Keratinocyte (primary cell): ENCODE data around the gene ZNF516. TPM values are rescaled to one million over a fixed set of nuclear protein-coding genes. Genes with fewer than 3 reads are reported as not detected.

Source experiments
- DNase-seq: peaks from one replicate; pipeline ENCODE4 v3.0.0-alpha.2; 2011; ENCODE audit warnings: low read depth, missing footprints, low spot score
- FAIRE-seq: peaks from 2 replicates; lab custom pipeline; 2011; peaks lifted over from hg19 to GRCh38; lab: Jason Lieb, UNC
- H2AFZ ChIP-seq: 2 replicates; pipeline ENCODE4 v1.6.0; 2012; ENCODE audit warnings: low read length, control low read depth, inconsistent platforms; ENCODE audit not compliant: control insufficient read depth
- H3K27ac ChIP-seq: 2 replicates; pipeline ENCODE4 v1.5.1; 2011; ENCODE audit warnings: low read length; ENCODE audit not compliant: control insufficient read depth, insufficient read depth
- H3K27me3 ChIP-seq: 3 replicates; pipeline ENCODE4 v1.6.0; 2011; ENCODE audit warnings: low read length; ENCODE audit not compliant: control insufficient read depth, insufficient read depth; ENCODE audit errors: extremely low read depth
- H3K36me3 ChIP-seq, 2 experiments: 2 replicates in 1 of 2; 3 replicates in 1 of 2; pipeline ENCODE4 v1.5.1; 2011; ENCODE audit warnings: low read length in 2 of 2, mild to moderate bottlenecking in 1 of 2; ENCODE audit not compliant: control insufficient read depth in 2 of 2, insufficient read depth in 2 of 2; ENCODE audit errors: extremely low read depth in 1 of 2
- H3K4me1 ChIP-seq: 3 replicates; pipeline ENCODE4 v1.5.1; 2011; ENCODE audit warnings: low read length; ENCODE audit not compliant: control insufficient read depth, insufficient read depth; ENCODE audit errors: extremely low read depth
- H3K4me2 ChIP-seq: 3 replicates; pipeline ENCODE4 v1.6.0; 2011; ENCODE audit warnings: low read depth, low read length; ENCODE audit not compliant: control insufficient read depth, insufficient read depth; ENCODE audit errors: extremely low read depth
- H3K4me3 ChIP-seq, 3 experiments: fragments of 200-600 bp in 1 of 3; sonication (generic) in 1 of 3; 2 replicates in 2 of 3; 3 replicates in 1 of 3; pipeline ENCODE4 v1.5.1; 2011 to 2016; ENCODE audit warnings: low read length in 3 of 3, mild to moderate bottlenecking in 3 of 3, control low read depth in 2 of 3, inconsistent platforms in 1 of 3, low read depth in 1 of 3, mixed read lengths in 1 of 3, mixed run types in 1 of 3, moderate library complexity in 1 of 3; ENCODE audit not compliant: control insufficient read depth in 2 of 3, insufficient read depth in 2 of 3; ENCODE audit errors: extremely low read depth in 1 of 3
- H3K79me2 ChIP-seq: 2 replicates; pipeline ENCODE4 v1.6.0; 2012; ENCODE audit warnings: low read length; ENCODE audit not compliant: control insufficient read depth, insufficient read depth
- H3K9ac ChIP-seq: 3 replicates; pipeline ENCODE4 v1.6.0; 2011; ENCODE audit warnings: low read length; ENCODE audit not compliant: control insufficient read depth, insufficient read depth; ENCODE audit errors: extremely low read depth
- H3K9me1 ChIP-seq: 3 replicates; pipeline ENCODE4 v1.6.0; 2011; ENCODE audit warnings: low read length; ENCODE audit not compliant: control insufficient read depth, insufficient read depth; ENCODE audit errors: extremely low read depth
- H3K9me3 ChIP-seq: 2 replicates; pipeline ENCODE4 v1.5.1; 2012; ENCODE audit warnings: low read depth, low read length; ENCODE audit not compliant: control insufficient read depth
- H4K20me1 ChIP-seq: 3 replicates; pipeline ENCODE4 v1.6.0; 2011; ENCODE audit warnings: low read length; ENCODE audit not compliant: control insufficient read depth, insufficient read depth; ENCODE audit errors: extremely low read depth
- CTCF ChIP-seq, 3 experiments: IDR thresholded peaks in 1 of 3; conservative IDR thresholded peaks in 1 of 3; optimal IDR thresholded peaks in 1 of 3; 2 replicates in 2 of 3; 3 replicates in 1 of 3; pipeline versions ENCODE3 to v1.5.1; 2011; ENCODE audit warnings: low read length in 3 of 3, mild to moderate bottlenecking in 3 of 3, moderate library complexity in 2 of 3, control low read depth in 1 of 3, inconsistent platforms in 1 of 3; ENCODE audit not compliant: insufficient read depth in 2 of 3; ENCODE audit errors: extremely low read depth in 1 of 3
- EZH2 ChIP-seq: IDR thresholded peaks from one replicate; pipeline ENCODE4 v1.6.1; 2012; ENCODE audit warnings: inconsistent platforms, mild to moderate bottlenecking, low read length, moderate library complexity
- dilution Hi-C: fragments of 300-500 bp; cut with MboI; formaldehyde crosslinking; loops from one replicate; pipeline ENCODE4 v1.7.0; 2020; ENCODE audit warnings: low sequenced_read_pairs; ENCODE audit not compliant: extremely low pct_ligation_motif_present
- polyA plus RNA-seq, 5 experiments: library from polyadenylated mRNA; depleted of rRNA in 3 of 5; stranded (reverse) in 3 of 5; stranded (forward) in 1 of 5; unstranded in 1 of 5; fragments of >200 nt; gene quantifications; 1 replicate in 1 of 5; 2 replicates in 3 of 5; 3 replicates in 1 of 5; pipeline versions ENCODE4 v1.2.1 to v1.2.3, GENCODE V29; 2011 to 2012; ENCODE audit warnings: missing spikeins in 2 of 5, low read depth in 1 of 5, low replicate concordance in 1 of 5

ZNF516 gene
- polyA plus RNA-seq, 1 donor (not counting 4 experiments of a cell fraction or from before 2014, with no cell fraction given) = 9.3 TPM

- TF ChIP-seq EZH2 = no peak
- TF ChIP-seq CTCF (optimal IDR thresholded peaks at IDR 0.05 in 1 of 3, IDR thresholded peaks at IDR 0.05 in 1 of 3, conservative IDR thresholded peaks at IDR 0.05 in 1 of 3; ENCODE audit: extremely low read depth in 1 of 3, insufficient read depth in 2 of 3, low read length in 3 of 3) = no peak
- Histone ChIP-seq H3K27me3 (no peaks in the 10 kb centered on the region), H3K36me3 (peaks cover 0 to 2% of the 10 kb centered on the region in 2 experiments), H3K9me1 (no peaks in the 10 kb centered on the region), H3K9me3 (no peaks in the 10 kb centered on the region), H3K9ac (no peak overlapping the region), H3K4me3 (no peak overlapping the region), H2AFZ (no peak overlapping the region), H3K4me2 (no peak overlapping the region), H3K4me1 (no peaks in the 10 kb centered on the region), H3K79me2 (peaks cover 66% of the 10 kb centered on the region), H4K20me1 (peaks cover 4% of the 10 kb centered on the region), H3K27ac (no peak overlapping the region)
- FAIRE-seq = no peak
- dilution Hi-C loops = no loop called here
- no peak for DNase-seq
These were observed 29.2 kb downstream of the ZNF516 start for GRCh38 chr18:76465630-76466409.

- H3K9me3 ChIP-seq = no peaks in the 10 kb centered on the region
- TF ChIP-seq CTCF (optimal IDR thresholded peaks at IDR 0.05 in 1 of 3, IDR thresholded peaks at IDR 0.05 in 1 of 3, conservative IDR thresholded peaks at IDR 0.05 in 1 of 3; ENCODE audit: extremely low read depth in 1 of 3, insufficient read depth in 2 of 3, low read length in 3 of 3) = no peak
- TF ChIP-seq EZH2 = no peak
These were observed 30.5 kb downstream of the ZNF516 start for GRCh38 chr18:76464281-76465259.

More at GRCh38 chr18:76464281-76465259, 30.5 kb downstream of the ZNF516 start:
- Histone ChIP-seq H4K20me1 (peaks cover 4% of the 10 kb centered on the region), H3K79me2 (peaks cover 61% of the 10 kb centered on the region), H3K9me1 (no peaks in the 10 kb centered on the region), H3K4me2 (no peak overlapping the region), H3K4me1 (peaks cover 8% of the 10 kb centered on the region), H3K9ac (no peak overlapping the region), H3K27ac (no peak overlapping the region), H3K36me3 (peaks cover 0 to 2% of the 10 kb centered on the region in 2 experiments), H3K27me3 (no peaks in the 10 kb centered on the region), H2AFZ (no peak overlapping the region), H3K4me3 (no peak overlapping the region)
- no peak for FAIRE-seq
- DNase-seq = no peak
- dilution Hi-C loops = no loop called here
